IPS-18a (cell line): ENCODE results near the gene PPM1N.
A peak's percentile ranks its signal among the peaks of the same experiment; 100 is the strongest.

Experiments
- H3K27ac ChIP-seq: one replicate; pipeline ENCODE4 v1.5.1; 2013; ENCODE audit warnings: low read length
- H3K27me3 ChIP-seq: one replicate; pipeline ENCODE4 v1.6.1; 2013; ENCODE audit warnings: mild to moderate bottlenecking, low read length; ENCODE audit not compliant: control insufficient read depth, insufficient read depth
- H3K36me3 ChIP-seq: one replicate; pipeline ENCODE4 v1.6.1; 2013; ENCODE audit warnings: low read depth, low read length; ENCODE audit not compliant: control insufficient read depth
- H3K4me1 ChIP-seq: one replicate; pipeline ENCODE4 v1.6.1; 2013; ENCODE audit warnings: low read depth, low read length; ENCODE audit not compliant: control insufficient read depth
- H3K4me3 ChIP-seq: one replicate; pipeline ENCODE4 v1.5.1; 2013; ENCODE audit warnings: low read length
- H3K9ac ChIP-seq: one replicate; pipeline ENCODE4 v1.6.1; 2013; ENCODE audit warnings: mild to moderate bottlenecking, low read length, moderate library complexity
- H3K9me3 ChIP-seq: one replicate; pipeline ENCODE4 v1.6.1; 2013; ENCODE audit warnings: low read depth, low read length; ENCODE audit not compliant: control insufficient read depth

Gene PPM1N, protein sequence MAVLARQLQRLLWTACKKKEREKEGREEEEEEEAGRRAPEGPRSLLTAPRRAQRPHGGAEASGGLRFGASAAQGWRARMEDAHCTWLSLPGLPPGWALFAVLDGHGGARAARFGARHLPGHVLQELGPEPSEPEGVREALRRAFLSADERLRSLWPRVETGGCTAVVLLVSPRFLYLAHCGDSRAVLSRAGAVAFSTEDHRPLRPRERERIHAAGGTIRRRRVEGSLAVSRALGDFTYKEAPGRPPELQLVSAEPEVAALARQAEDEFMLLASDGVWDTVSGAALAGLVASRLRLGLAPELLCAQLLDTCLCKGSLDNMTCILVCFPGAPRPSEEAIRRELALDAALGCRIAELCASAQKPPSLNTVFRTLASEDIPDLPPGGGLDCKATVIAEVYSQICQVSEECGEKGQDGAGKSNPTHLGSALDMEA

GRCh38 chr19:45498411-45499195, at the start of gene PPM1N:
Gene PPM1N (plus strand): TSS chr19:45498443. CDS start chr19:45498473, 30 bp downstream.
- H3K9me3 ChIP-seq, result no peaks in the 10 kb centered on the region
- H3K4me3 ChIP-seq, result peak within 1 kb of the TSS; percentile 59
- peaks cover 42% of the 10 kb centered on the region for H3K27me3 ChIP-seq
- no peak within 1 kb of the TSS for H3K27ac ChIP-seq
- no peaks in the 10 kb centered on the region for H3K36me3 ChIP-seq
- peaks cover 29% of the 10 kb centered on the region for H3K4me1 ChIP-seq
- H3K9ac ChIP-seq, result peak within 1 kb of the TSS; percentile 31

DNA sequence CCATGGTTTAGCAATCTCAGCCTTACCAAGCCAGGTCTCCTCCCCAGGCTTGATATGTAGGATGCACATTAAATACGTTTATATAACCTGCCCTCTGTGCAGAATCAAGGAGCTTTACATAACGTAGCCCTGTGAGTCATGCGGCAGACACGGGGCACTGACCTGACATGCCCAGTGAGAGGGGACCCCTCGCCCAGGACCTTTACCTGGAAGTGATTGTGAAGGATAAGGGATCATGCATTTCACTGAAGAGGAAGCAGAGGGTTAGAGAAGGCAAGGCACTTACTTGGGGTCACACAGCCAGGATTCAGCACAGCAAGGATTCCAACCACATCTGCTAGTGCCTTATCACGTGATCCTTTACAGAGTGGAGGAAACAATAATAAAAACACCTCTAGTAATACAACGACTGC, 49.4 kb upstream of the PPM1N start:
- Histone ChIP-seq H3K36me3 (no peaks in the 10 kb centered on the region), H3K27ac (no peak overlapping the region), H3K9ac (no peak overlapping the region), H3K9me3 (no peaks in the 10 kb centered on the region), H3K27me3 (peaks cover 37% of the 10 kb centered on the region), H3K4me3 (no peak overlapping the region), H3K4me1 (peaks cover 10% of the 10 kb centered on the region)

DNA sequence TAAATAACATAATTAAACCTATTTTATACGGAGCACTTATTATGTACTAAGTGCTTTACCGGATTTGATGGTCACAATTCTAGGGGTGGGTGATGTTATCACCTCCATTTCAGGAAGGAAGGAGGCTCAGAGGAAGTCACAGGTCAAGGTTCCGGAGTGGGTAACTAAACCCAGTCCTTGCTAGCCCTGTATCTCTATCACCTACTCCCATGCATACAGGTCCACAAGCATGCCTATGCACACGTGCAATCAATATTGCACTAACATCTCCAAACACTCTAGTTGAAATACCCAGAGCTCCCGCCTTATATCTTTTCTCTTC, 48.3 kb upstream of the PPM1N start:
- Histone ChIP-seq H3K9me3 (no peaks in the 10 kb centered on the region), H3K4me1 (peaks cover 4% of the 10 kb centered on the region), H3K4me3 (peak overlapping the region; percentile 67), H3K27me3 (peaks cover 32% of the 10 kb centered on the region), H3K36me3 (no peaks in the 10 kb centered on the region), H3K9ac (peak overlapping the region; percentile 88), H3K27ac (no peak overlapping the region)

- peak overlapping the region; percentile 68 for H3K4me3 ChIP-seq
- H3K27me3 ChIP-seq, result peaks cover 26% of the 10 kb centered on the region
- no peak overlapping the region for H3K27ac ChIP-seq
- H3K9ac ChIP-seq, result peak overlapping the region; percentile 82
- H3K4me1 ChIP-seq, result peaks cover 11% of the 10 kb centered on the region
- H3K36me3 ChIP-seq, result no peaks in the 10 kb centered on the region
- H3K9me3 ChIP-seq, result no peaks in the 10 kb centered on the region
Observed at GRCh38 chr19:45451131-45451849, 47.0 kb upstream of the PPM1N start.

DNA sequence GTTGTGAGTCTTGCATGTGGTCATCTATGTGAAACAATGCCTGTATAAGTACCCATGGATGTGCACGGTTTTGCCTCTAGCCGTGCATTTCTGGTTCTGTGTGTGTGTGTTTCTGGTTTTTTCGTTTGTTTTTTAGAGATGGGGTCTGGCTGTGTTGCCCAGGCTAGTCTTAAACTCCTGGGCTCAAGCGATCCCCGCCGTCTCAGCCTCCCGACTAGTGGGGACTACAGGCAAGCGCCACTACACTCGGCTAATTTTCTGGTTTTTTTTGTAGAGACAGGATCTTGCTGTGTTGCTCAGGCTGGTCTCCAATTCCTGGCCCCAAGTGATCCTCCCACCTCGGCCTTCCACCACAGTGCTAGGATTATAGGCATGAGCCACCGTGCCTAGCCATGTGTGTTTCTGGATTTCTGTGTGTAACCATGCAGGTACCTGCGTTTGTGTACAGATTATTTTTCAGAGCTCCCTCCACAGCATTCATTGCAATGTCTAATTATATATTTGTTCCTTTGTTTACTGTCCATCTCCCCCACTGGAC, 46.3 kb upstream of the PPM1N start:
- H3K4me3 ChIP-seq, result no peak overlapping the region

GRCh38 chr19:45455707-45456499, 42.3 kb upstream of the PPM1N start:
- Histone ChIP-seq H3K27me3 (peaks cover 12% of the 10 kb centered on the region), H3K4me1 (peaks cover 11% of the 10 kb centered on the region), H3K27ac (no peak overlapping the region), H3K9me3 (no peaks in the 10 kb centered on the region), H3K9ac (peak overlapping the region; percentile 52), H3K4me3 (no peak overlapping the region), H3K36me3 (no peaks in the 10 kb centered on the region)

More for the DNA sequence above, 46.3 kb upstream of the PPM1N start:
- Histone ChIP-seq H3K36me3 (no peaks in the 10 kb centered on the region), H3K27ac (no peak overlapping the region), H3K4me1 (peaks cover 11% of the 10 kb centered on the region), H3K27me3 (peaks cover 26% of the 10 kb centered on the region), H3K9me3 (no peaks in the 10 kb centered on the region), H3K9ac (no peak overlapping the region)

DNA sequence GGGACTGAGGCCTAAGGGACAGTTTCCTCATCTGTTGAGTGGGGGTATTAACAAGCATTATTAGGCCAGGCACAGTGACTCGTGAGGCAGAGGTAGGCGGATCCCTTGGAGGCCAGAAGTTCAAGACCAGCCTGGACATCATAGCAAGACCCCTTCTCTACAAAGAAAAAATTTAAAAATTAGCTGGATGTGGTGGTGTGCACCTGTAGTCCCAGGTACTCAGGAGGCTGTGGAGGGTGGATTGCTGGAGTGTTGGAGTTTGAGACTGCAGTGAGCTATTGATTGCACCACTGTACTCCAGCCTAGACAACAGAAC, 41.8 kb upstream of the PPM1N start:
- Histone ChIP-seq H3K9ac (no peak overlapping the region), H3K27ac (no peak overlapping the region), H3K36me3 (no peaks in the 10 kb centered on the region), H3K4me1 (peaks cover 7% of the 10 kb centered on the region), H3K27me3 (peaks cover 7% of the 10 kb centered on the region), H3K4me3 (no peak overlapping the region), H3K9me3 (no peaks in the 10 kb centered on the region)

GRCh38 chr19:45457776-45458175, 40.5 kb upstream of the PPM1N start:
- H3K4me1 ChIP-seq, result peaks cover 7% of the 10 kb centered on the region
- H3K27ac ChIP-seq, result no peak overlapping the region
- H3K9ac ChIP-seq, result no peak overlapping the region
- no peaks in the 10 kb centered on the region for H3K27me3 ChIP-seq
- H3K4me3 ChIP-seq, result no peak overlapping the region
- H3K9me3 ChIP-seq, result no peaks in the 10 kb centered on the region
- no peaks in the 10 kb centered on the region for H3K36me3 ChIP-seq

DNA sequence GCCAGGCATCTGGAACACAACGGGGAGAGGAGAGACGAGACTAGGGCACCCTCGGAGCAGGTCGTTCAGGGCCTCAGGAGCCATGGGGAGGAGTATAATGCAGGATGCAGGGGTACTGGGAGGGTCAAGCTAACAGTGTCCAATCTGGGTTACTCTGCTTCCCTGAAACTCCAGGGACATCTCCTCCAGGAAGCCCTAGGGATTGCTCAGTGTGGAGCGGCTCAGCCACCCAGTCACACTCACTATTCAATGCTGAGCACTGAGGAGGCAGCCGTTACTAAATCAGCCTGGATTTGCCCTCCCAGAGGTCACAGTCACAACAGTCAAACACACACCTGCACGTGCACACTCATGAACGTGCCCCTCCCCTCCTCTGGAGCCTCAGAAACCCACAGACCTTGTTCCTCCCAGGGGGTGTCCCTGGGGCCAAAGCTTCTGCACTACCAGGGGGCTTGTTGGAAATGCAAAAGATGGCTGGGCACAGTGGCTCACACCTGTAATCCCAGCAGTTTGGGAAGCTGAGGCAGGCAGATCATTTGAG, 37.4 kb upstream of the PPM1N start:
- Histone ChIP-seq H3K9ac (no peak overlapping the region), H3K4me1 (peaks cover 2% of the 10 kb centered on the region), H3K9me3 (no peaks in the 10 kb centered on the region), H3K36me3 (no peaks in the 10 kb centered on the region), H3K4me3 (no peak overlapping the region), H3K27ac (no peak overlapping the region), H3K27me3 (no peaks in the 10 kb centered on the region)

DNA sequence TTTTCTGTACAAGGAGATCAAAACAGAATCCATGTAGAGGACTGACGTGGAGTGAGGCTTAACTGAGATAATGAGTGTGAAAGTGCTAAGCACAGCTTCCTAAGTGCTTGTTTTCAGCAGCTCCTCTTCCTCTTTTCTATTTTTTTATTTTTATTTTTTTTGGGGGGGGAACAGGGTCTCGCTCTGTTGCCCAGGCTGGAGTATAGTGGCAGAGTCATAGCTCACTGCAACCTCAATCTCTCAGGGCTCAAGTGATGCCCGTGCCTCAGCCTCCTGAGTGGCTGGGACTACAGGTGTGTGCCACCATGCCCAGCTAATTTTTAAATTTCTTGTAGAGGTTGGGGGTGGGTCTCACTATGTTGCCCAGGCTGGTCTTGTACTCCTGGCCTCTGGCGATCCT, 36.1 kb upstream of the PPM1N start:
- H3K4me1 ChIP-seq, result no peaks in the 10 kb centered on the region
- no peak overlapping the region for H3K27ac ChIP-seq
- peaks cover 12% of the 10 kb centered on the region for H3K27me3 ChIP-seq
- H3K9me3 ChIP-seq, result no peaks in the 10 kb centered on the region
- H3K4me3 ChIP-seq, result no peak overlapping the region
- no peaks in the 10 kb centered on the region for H3K36me3 ChIP-seq
- H3K9ac ChIP-seq, result no peak overlapping the region
